Measurements from ENCODE around the gene PXDN.

DNA sequence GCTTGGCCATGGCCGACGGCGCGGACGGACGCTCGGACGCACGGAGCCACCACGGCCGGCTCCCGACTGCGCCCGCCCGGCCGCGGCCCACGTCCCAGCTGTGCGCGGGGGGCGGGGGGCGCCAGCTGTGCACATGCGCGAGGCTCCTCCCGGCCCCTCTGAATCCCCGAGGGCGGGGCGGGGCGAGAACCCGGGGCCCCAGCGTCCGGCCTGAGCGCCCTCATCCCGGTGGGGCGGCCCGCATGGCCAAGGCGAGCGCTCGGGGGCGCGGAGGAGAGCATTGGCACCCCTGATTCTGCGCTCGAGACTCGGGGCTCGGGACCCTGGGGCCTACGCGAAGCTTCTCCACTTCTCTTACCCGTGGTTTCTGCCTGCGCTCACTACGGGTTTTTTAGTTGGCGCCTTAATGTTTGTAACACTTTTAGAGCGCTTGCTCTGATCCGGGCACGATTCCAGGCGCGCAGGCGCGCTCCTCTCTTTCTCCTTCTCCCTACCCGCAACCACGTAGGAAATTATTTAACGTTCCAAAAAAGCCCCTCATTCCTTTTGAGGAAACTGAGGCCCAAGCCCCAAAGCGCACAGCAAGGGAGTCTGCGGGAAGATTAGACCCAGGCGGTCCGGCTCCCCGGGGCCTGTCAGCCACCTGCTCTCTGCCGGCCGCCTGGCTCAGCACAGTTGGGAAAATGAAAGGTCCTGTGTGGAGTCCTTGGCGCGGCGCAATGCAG lies at the start of gene PXDN:
- TF ChIP-seq, protein P1, sequence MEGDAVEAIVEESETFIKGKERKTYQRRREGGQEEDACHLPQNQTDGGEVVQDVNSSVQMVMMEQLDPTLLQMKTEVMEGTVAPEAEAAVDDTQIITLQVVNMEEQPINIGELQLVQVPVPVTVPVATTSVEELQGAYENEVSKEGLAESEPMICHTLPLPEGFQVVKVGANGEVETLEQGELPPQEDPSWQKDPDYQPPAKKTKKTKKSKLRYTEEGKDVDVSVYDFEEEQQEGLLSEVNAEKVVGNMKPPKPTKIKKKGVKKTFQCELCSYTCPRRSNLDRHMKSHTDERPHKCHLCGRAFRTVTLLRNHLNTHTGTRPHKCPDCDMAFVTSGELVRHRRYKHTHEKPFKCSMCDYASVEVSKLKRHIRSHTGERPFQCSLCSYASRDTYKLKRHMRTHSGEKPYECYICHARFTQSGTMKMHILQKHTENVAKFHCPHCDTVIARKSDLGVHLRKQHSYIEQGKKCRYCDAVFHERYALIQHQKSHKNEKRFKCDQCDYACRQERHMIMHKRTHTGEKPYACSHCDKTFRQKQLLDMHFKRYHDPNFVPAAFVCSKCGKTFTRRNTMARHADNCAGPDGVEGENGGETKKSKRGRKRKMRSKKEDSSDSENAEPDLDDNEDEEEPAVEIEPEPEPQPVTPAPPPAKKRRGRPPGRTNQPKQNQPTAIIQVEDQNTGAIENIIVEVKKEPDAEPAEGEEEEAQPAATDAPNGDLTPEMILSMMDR (IDR thresholded peaks at IDR 0.05), result no peak
- peak in 1 of 3 donors; percentile 35 for TF ChIP-seq POLR2AphosphoS5 (IDR thresholded peaks at IDR 0.05)
- TF ChIP-seq POLR2A (IDR thresholded peaks at IDR 0.05), result no peak

Measured in stomach (tissue), 4 donors.